ENCODE results near the gene SVOP.

GRCh38 chr12:109010259-109010658 lies 10.6 kb downstream of the SVOP start:
- no peak for TF ChIP-seq POLR2AphosphoS5 (IDR thresholded peaks at IDR 0.05)
- TF ChIP-seq, protein P1, sequence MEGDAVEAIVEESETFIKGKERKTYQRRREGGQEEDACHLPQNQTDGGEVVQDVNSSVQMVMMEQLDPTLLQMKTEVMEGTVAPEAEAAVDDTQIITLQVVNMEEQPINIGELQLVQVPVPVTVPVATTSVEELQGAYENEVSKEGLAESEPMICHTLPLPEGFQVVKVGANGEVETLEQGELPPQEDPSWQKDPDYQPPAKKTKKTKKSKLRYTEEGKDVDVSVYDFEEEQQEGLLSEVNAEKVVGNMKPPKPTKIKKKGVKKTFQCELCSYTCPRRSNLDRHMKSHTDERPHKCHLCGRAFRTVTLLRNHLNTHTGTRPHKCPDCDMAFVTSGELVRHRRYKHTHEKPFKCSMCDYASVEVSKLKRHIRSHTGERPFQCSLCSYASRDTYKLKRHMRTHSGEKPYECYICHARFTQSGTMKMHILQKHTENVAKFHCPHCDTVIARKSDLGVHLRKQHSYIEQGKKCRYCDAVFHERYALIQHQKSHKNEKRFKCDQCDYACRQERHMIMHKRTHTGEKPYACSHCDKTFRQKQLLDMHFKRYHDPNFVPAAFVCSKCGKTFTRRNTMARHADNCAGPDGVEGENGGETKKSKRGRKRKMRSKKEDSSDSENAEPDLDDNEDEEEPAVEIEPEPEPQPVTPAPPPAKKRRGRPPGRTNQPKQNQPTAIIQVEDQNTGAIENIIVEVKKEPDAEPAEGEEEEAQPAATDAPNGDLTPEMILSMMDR (IDR thresholded peaks at IDR 0.05): no peak
- TF ChIP-seq POLR2A (IDR thresholded peaks at IDR 0.05): no peak

Measured in breast epithelium (tissue), 3 donors.